Spleen (tissue), 11 donors: ENCODE measurements around the gene QRFP. TPM values are rescaled to one million over a fixed set of nuclear protein-coding genes. Genes with fewer than 3 reads are reported as not detected.

Experiments
- DNase-seq: peaks from one replicate; pipeline ENCODE4 v3.0.0-alpha.2; 2020
- H3K27ac ChIP-seq, 8 donors: fragments of 200-600 bp; sonication (generic) in 7 of 8; 1 replicate in 4 of 8; 2 replicates in 4 of 8; pipeline versions ENCODE4 v1.5.0 to v1.8.0; 2016 to 2021; ENCODE audit warnings: inconsistent platforms in 4 of 8, mild to moderate bottlenecking in 4 of 8, moderate library complexity in 1 of 8
- H3K27me3 ChIP-seq, 7 donors: fragments of 200-600 bp; sonication (generic) in 6 of 7; replicated peaks in 1 of 7; 1 replicate in 4 of 7; 2 replicates in 3 of 7; pipeline versions ENCODE4 v1.5.0 to v1.8.0; 2016 to 2021; ENCODE audit warnings: inconsistent platforms in 3 of 7, mild to moderate bottlenecking in 1 of 7
- H3K36me3 ChIP-seq, 6 donors: fragments of 200-600 bp; sonication (generic) in 5 of 6; 1 replicate in 4 of 6; 2 replicates in 2 of 6; pipeline versions ENCODE4 v1.5.0 to v1.8.0; 2016 to 2021; ENCODE audit warnings: inconsistent platforms in 2 of 6
- H3K4me1 ChIP-seq, 6 donors: fragments of 200-600 bp; sonication (generic) in 5 of 6; 1 replicate in 3 of 6; 2 replicates in 3 of 6; pipeline versions ENCODE4 v1.5.0 to v1.8.0; 2016 to 2021; ENCODE audit warnings: inconsistent platforms in 3 of 6
- H3K4me3 ChIP-seq, 8 donors: fragments of 200-600 bp; sonication (generic) in 7 of 8; 1 replicate in 4 of 8; 2 replicates in 4 of 8; pipeline versions ENCODE4 v1.5.0 to v1.8.0; 2016 to 2021; ENCODE audit warnings: inconsistent platforms in 4 of 8, mild to moderate bottlenecking in 4 of 8, moderate library complexity in 2 of 8
- H3K9me3 ChIP-seq, 8 donors: fragments of 200-600 bp; sonication (generic) in 7 of 8; 1 replicate in 4 of 8; 2 replicates in 4 of 8; pipeline versions ENCODE4 v1.5.0 to v1.8.0; 2016 to 2021; ENCODE audit warnings: inconsistent platforms in 4 of 8
- POLR2A ChIP-seq, 3 donors: fragments of 450-650 bp; IDR thresholded peaks; one replicate each; pipeline ENCODE4 v1.5.1; 2017; ENCODE audit warnings: antibody characterized with exemption in 3 of 3, mild to moderate bottlenecking in 1 of 3
- POLR2AphosphoS5 ChIP-seq, 3 donors: sonication (generic); formaldehyde crosslinking; IDR thresholded peaks; one replicate each; pipeline ENCODE4 v1.5.1; 2017; ENCODE audit warnings: antibody characterized with exemption in 3 of 3
- WGBS, 5 donors: extraction: QIAGEN DNeasy Blood & Tissue Kit in 3 of 5; methylation state at CpG; one replicate each; pipeline versions ENCODE4 v1.1.5 to v1.1.7; 2013 to 2018; 5-methylcytosine and 5-hydroxymethylcytosine counted together
- intact Hi-C: fragments of 100-400 bp; cut with DNase I; formaldehyde crosslinking; loops from one replicate; pipeline ENCODE4 v1.15.0; 2023; ENCODE audit warnings: low total_unique reads
- polyA plus RNA-seq, 3 donors: library from polyadenylated mRNA; stranded (reverse); fragments of 200-250 nt; gene quantifications; one replicate each; pipeline ENCODE4 v1.2.1, GENCODE V29; 2013
- total RNA-seq, 7 donors: library from RNA; depleted of rRNA in 3 of 7; stranded (reverse); fragments of >200 nt in 3 of 7; fragmentation: NEBNext Ultra II Directional in 4 of 7; extraction: Animal tissue kit (Norgen Biotek cat#: 25700) in 4 of 7; gene quantifications; one replicate each; pipeline versions ENCODE4 v1.1.0 to v1.2.1, GENCODE V29; 2016 to 2021
- TF ChIP-seq, protein P1 (sequence below), 11 experiments: fragments of 200-600 bp in 7 of 11; fragments of 450-650 bp in 4 of 11; sonication (generic) in 4 of 11; IDR thresholded peaks in 8 of 11; conservative IDR thresholded peaks in 3 of 11; 1 replicate in 7 of 11; 2 replicates in 4 of 11; pipeline versions ENCODE4 v1.4.0 to v1.8.0; 2016 to 2021; ENCODE audit warnings: antibody characterized with exemption in 11 of 11, inconsistent platforms in 4 of 11, mild to moderate bottlenecking in 1 of 11
- donor health status: healthy with polysubstance abuse.
- donor health status: DM: no; HTN: no; CAD: no; lungs with moderate emphysema.
- donor health status: DM: no; HTN: no; CAD: no.
- donor health status: Bipolar disorder and iron deficiency.
- donor health status: healthy.
- donor health status: DM: no; HTN: no; CAD: no.
- donor health status: DM: yes; HTN: yes; CAD: no.

The QRFP gene
- total and polyA plus RNA-seq, 10 donors = 0.13 to 0.16 TPM; not detected in 8

DNA sequence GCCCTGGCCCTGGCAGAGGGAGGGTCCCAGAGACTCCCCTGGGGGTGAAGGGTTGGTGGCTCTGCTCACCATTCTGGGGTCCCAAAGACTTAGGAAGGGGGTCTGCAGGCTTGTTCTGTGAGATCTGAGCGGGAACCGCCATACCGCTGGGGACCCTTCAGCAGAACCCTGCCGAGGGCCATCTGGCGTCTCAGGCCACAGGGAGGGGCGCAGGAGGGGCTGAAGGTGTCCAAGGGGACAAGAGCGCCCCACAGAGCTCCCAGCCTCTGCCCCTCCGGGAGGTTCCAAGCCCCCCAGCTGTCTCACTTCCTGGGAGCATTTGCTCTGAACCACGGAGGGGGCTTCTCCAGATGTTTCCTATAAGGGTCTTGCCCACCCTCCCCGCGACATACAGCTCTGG is 37.6 kb upstream of the QRFP start:
- TF ChIP-seq POLR2AphosphoS5 (IDR thresholded peaks at IDR 0.05) (no peak), POLR2A (IDR thresholded peaks at IDR 0.05) (no peak)
- TF ChIP-seq, protein P1, sequence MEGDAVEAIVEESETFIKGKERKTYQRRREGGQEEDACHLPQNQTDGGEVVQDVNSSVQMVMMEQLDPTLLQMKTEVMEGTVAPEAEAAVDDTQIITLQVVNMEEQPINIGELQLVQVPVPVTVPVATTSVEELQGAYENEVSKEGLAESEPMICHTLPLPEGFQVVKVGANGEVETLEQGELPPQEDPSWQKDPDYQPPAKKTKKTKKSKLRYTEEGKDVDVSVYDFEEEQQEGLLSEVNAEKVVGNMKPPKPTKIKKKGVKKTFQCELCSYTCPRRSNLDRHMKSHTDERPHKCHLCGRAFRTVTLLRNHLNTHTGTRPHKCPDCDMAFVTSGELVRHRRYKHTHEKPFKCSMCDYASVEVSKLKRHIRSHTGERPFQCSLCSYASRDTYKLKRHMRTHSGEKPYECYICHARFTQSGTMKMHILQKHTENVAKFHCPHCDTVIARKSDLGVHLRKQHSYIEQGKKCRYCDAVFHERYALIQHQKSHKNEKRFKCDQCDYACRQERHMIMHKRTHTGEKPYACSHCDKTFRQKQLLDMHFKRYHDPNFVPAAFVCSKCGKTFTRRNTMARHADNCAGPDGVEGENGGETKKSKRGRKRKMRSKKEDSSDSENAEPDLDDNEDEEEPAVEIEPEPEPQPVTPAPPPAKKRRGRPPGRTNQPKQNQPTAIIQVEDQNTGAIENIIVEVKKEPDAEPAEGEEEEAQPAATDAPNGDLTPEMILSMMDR (IDR thresholded peaks at IDR 0.05 in 8 of 11, conservative IDR thresholded peaks at IDR 0.05 in 3 of 11) = no peak
- no peaks in the 10 kb centered on the region for H3K36me3 ChIP-seq
- H3K27me3 ChIP-seq = peaks cover 4 to 97% (median 69%) of the 10 kb centered on the region in 7 donors
- 38 to 75% (median 67%) methylated on average over 4 to 11 of the region's 11 CpGs; no CpG with 5 or more reads in 1 of the 5 donors for whole genome bisulfite sequencing, 5 donors
- DNase-seq = no peak
- H3K4me1 ChIP-seq = peaks cover 9 to 40% (median 22%) of the 10 kb centered on the region in 6 donors
- intact Hi-C loops = no loop called here
- no peak overlapping the region for H3K4me3 ChIP-seq
- no peaks in the 10 kb centered on the region for H3K9me3 ChIP-seq
- H3K27ac ChIP-seq = no peak overlapping the region

DNA sequence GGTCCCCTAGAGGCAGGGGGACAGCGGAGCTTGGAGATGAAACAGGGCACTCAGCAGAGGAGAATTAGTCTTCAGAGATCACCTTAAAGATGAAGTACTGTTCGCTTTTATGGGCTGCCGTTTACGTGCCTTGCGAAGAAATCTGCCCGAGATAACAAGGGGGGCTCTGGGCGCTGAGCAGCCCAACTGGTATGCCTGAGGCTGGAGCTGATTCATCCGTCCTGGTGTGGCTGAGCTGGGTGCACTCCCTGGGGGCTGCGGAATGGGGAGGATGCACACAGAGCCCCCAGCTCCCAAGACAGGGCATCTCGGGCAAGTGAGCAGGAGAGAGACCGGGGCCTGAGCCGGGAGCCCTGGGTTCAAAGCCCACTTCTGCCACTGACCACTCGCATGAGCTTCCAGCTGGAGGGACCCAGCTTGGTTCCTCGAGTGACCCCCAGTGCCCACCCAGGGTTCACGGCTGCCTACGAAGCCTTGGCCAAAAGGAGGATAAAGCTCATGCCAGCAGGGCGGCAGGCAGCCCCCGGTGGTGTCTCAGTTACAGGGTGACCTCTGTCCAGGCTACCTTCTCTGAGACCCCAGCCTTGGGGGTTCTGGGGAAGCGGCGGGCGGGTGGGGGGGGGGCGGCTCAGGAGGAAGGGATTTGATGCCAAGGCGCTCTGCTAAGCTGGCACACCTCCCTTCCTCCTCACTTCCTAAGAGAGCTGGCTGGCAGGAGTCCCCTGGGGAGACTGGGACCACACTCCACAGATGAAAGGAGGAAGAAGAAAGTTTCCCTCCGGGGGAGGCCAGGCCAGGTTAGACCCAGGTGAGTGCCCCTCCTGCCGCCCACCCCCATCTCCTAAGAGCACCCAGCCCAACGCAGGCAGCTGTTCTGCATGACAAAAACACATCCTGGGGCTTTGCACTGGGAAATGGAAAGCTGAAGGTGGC is 36.8 kb upstream of the QRFP start:
- DNase-seq = no peak
- H3K36me3 ChIP-seq = no peaks in the 10 kb centered on the region
- 26 to 37% (median 31%) methylated on average over 14 to 26 of the region's 26 CpGs for WGBS, 5 donors
- no peak overlapping the region for H3K4me3 ChIP-seq
- no peaks in the 10 kb centered on the region for H3K9me3 ChIP-seq
- H3K27ac ChIP-seq = no peak overlapping the region
- peaks cover 4 to 95% (median 60%) of the 10 kb centered on the region in 7 donors for H3K27me3 ChIP-seq
- intact Hi-C loops = no loop called here
- TF ChIP-seq, protein P1 (IDR thresholded peaks at IDR 0.05 in 8 of 11, conservative IDR thresholded peaks at IDR 0.05 in 3 of 11) = no peak
- TF ChIP-seq POLR2A (IDR thresholded peaks at IDR 0.05) (no peak), POLR2AphosphoS5 (IDR thresholded peaks at IDR 0.05) (no peak)
- peaks cover 5 to 32% (median 14%) of the 10 kb centered on the region in 6 donors for H3K4me1 ChIP-seq

DNA sequence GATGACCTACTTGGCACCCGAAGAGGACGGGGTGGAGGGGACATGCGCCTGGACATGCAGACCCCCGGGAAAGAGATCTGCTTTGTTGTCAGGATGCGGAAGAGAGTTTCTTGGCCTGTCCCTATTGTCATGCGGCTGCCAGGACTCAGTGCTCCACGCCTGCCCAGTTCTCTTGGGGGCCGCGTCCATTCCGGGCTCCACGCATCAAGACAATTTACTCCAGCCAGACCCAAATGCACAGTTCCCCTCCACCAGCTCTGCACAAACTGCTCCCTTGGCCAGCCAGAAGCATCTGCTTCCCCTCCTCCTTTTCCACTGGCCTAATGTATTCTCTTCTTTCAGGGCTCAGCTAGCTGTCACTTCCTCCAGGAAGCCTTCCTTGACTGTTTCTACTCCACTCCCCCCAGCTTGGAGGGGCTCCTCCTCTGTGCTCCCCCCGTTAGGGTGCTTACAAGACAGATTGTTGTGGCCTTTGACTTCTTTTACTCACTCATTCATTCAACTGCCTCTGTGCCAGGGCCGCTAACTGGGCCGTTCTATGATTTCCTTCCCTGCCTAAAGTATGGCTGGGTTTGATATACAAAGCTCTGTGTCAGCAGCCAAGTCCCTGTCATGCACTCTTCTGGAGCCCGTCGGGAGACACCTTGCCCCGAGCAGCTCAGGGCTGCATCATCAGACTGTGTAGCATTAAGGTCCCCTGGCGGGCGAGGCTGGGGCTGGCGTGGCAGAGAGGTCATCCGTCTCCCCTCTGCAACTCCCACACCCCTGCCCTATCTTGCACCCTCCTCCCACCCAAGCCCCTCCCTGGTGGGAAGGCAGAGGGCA is 35.9 kb upstream of the QRFP start:
- intact Hi-C loops = no loop called here
- Histone ChIP-seq H3K4me3 (no peak overlapping the region), H3K27ac (no peak overlapping the region), H3K9me3 (no peaks in the 10 kb centered on the region), H3K27me3 (peaks cover 0 to 88% (median 51%) of the 10 kb centered on the region in 7 donors), H3K36me3 (no peaks in the 10 kb centered on the region), H3K4me1 (peaks cover 0 to 23% (median 5%) of the 10 kb centered on the region in 6 donors)
- WGBS, 5 donors = 50 to 58% (median 53%) methylated on average over 19 to 21 of the region's 21 CpGs
- TF ChIP-seq POLR2AphosphoS5 (IDR thresholded peaks at IDR 0.05) (no peak), POLR2A (IDR thresholded peaks at IDR 0.05) (no peak)
- TF ChIP-seq, protein P1 (IDR thresholded peaks at IDR 0.05 in 8 of 11, conservative IDR thresholded peaks at IDR 0.05 in 3 of 11) = no peak
- DNase-seq = no peak
